ENCODE measurements around the gene MAT1A.
A peak's percentile ranks its signal among the peaks of the same experiment; 100 is the strongest.
"Not testable (repeated sequence)": the region's sequence is repeated elsewhere in the genome, so short reads cannot be mapped to it uniquely, and the experiment has no call there.

MAT1A gene

GRCh38 chr10:80289451-80290287 lies at the start of gene MAT1A:
TSS of gene MAT1A (minus strand) at chr10:80289658. CDS start at chr10:80289423, 235 bp downstream.
- peak; percentile 4 for DNase-seq

DNA sequence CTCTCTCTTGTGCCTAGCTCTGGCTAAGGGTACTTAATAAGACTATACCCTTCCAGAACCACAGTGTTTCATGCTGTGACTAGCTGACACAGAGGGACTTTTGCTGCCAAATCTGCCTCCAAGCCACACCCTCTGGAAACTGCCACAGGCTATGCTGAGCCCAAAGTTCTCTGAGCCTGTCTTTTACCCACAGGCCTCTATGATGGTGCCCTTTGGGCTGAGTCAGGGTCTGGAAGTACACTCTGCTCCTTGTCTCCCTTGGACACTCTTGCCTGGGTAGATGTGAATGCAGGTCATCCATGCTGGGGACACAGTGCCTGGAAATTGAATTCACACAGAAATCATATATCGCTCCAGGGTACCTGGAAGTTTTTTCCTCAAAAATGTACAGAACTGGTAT lies 44.5 kb upstream of the MAT1A start:
- no peak for DNase-seq

DNA sequence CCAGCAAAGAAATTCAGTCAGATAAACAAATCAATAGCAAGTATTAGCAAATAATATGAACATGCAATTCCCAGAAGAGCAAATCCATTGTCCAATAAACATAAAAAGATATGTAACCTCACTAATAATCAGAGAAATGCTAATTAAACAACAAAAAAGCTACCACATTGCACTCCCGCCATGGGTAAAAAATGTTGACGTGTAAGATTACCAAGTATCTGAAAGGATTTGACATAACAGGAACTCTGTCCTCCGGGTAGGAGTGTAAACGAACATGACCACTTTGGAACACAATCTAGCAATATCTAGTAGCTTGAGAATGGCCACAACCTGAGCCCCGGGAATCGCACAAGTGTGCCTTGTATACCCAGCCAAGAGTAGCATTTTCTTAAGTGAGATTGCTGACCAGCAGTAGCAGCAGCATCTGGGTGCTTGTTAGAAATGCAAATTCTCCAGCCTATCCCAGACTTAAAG lies 35.5 kb upstream of the MAT1A start:
- no peak for DNase-seq

DNA sequence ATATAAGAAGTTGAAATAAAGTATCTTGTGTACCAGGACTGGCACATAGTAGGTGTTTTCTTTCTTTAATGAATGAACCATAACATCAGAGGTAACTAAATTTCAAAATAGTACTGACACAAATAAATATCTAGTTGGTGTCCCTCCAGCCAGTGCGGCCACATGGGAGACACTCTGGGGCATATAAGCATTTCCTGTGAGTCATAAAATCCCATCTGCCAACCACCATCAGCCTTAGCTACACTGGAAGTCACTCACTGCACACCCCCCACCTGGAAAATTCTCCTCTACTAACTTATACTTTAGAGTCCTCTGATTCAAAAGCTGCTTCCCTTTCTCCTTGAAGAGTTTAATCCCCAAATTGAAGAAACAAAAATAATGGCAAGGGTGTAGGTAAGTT lies 34.6 kb upstream of the MAT1A start:
- DNase-seq = no peak

- no peak for DNase-seq
These were observed 33.9 kb upstream of the MAT1A start for GRCh38 chr10:80323311-80323710.

DNA sequence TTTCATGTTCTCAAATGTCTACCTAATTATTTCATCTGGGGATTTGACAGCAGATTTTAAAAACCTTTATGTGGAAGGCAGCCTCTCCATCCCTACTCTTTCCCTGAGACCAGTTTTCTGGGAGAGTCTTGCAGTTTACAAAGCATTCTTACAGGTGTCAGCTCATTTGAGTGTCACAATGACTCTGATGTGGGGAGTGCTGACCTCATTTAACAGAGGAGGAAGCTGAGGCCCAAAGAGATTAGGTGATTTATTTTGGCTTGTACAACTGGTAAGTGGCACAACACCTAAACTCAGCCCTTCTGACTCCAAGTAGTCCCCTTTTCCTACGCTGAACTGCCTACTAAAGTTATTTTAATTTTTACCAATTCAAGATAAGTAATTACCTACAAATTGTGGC lies 33.3 kb upstream of the MAT1A start:
- no peak for DNase-seq

DNA sequence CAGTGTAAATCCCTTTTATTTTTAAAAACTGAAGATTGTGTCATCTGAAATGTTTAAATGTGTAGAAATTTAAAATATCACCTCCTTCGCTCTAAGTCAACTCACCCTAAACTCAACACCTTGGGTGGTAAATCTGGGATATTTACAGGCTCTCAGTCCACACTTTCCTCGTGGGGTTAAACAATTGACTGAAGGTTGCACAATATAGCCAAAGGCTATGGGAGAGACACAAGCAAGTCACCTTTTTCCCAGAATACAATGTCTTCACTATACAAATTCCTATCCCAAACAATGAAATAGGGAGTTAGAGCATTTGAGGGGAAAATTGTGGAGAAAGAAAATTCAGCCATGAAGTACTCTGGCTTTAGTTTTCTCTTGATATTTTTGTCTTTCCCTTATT lies 32.7 kb upstream of the MAT1A start:
- DNase-seq = no peak

DNA sequence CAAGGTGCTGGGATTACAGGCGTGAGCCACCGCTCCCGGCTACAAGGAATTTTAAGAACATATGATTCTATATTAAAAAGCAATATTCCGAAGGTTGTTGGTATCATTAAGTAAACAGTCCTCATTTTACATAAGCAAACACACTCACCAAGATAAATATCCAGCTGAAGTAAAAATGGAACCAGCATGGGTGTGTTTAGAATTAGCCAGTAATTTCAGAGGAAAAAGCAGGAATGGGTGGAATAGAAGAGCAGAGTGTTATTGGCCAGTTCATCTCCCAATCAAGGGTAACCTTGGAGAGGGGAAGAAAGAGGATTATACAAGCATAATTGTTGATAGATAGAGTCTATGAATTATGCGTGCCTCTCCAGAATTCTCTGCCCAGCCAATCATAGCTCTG lies 31.7 kb upstream of the MAT1A start:
- no peak for DNase-seq

- DNase-seq = no peak
These were observed 30.9 kb upstream of the MAT1A start for GRCh38 chr10:80320377-80320776.

GRCh38 chr10:80319725-80320290 lies 30.4 kb upstream of the MAT1A start:
- DNase-seq = no peak

DNA sequence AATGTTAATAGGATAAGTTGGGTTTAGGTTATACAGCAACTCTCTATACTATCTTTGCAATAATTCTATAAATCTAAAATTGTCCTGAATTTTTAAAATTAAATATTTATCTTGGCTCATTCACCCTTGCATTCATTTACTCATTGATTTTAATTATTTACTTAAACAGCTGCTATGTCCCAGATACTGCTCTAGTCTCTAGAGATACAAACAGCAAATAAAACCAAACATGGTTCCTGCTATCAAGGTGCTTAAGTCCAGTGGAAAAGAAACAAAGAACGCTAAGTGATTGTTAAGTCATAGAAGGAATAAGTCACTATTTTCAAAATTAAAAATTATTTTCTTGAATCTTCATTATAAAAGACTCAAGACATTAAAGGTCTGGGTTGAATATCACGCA lies 29.9 kb upstream of the MAT1A start:
- DNase-seq = no peak

DNA sequence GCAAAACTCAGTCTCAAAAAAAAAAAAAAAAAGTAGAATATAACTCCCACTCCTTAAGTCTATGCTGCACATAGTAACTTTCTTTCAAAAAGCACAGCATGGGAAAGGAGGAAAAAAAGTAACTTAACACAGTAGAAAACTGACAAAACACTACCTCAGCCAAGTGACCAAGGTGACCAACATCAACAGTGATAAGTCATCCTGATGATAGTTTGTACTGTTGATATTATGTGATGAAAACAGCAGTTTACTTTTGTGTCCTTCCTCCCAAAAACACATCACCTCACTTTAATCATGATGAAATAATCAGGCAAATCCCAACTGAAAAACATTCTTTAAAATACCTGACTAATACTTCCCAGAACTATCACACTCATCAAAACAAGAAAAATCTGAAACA lies 29.3 kb upstream of the MAT1A start:
- no peak for DNase-seq

- no peak for DNase-seq
These were observed 25.9 kb upstream of the MAT1A start for GRCh38 chr10:80315391-80315790.

- no peak for DNase-seq
These were observed 24.1 kb upstream of the MAT1A start for GRCh38 chr10:80313523-80313922.

GRCh38 chr10:80305989-80306388 lies 16.5 kb upstream of the MAT1A start:
- not testable (repeated sequence) for DNase-seq

DNA sequence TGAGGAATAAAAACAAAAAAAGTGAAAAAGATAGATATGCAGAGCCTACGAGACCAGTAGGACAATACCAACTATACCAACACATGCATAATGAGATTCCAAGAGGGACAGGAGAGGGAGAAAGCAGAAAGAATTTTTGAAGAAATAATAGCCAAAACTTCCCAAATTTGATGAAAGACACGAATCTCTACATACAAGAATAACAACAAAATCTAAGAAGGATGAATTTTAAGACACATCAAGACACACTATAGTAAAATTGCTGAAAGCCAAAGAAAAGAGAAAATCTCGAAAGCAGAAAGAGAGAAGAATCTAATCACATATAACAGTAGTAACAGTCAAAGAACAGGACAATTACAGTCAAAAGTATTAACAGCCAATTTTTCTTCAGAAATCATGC lies 7.5 kb upstream of the MAT1A start:
- no peak for DNase-seq

- DNase-seq = no peak
These were observed 3.3 kb upstream of the MAT1A start for GRCh38 chr10:80292607-80293239.

DNA sequence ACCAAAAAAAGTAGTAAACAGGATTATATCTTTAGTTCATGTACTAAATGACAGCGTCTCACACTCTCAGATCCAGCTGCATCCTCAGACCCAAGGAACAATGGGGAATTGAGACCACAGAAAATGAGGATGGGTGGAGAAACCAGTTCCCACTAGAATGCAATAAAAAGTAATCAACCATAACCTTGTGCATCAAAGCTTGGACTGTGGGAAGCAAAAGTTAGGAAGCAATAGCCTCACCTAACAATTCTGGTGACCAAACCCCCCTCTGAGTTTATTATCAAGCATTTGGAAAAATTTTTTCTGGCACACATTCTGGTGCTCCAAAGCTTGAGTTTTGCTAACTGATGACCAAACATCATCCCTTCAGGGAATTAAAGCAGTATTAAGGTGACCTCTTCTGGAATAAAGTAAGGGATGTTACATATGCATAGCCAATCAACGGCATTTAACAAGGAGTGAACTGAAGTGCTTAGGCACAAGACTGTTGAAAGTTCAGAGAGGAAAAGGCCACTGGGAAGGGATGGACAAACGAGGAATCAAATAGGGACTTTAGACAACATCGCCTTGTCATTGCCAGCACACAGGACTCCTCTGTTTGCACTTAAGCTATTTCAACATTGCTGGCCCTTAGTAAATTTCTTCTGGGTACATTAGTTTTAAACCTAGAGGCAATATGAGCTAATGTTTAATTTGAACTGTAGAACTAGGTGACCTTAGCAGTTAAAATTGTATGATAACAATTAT lies 1.2 kb upstream of the MAT1A start:
- no peak for DNase-seq

DNA sequence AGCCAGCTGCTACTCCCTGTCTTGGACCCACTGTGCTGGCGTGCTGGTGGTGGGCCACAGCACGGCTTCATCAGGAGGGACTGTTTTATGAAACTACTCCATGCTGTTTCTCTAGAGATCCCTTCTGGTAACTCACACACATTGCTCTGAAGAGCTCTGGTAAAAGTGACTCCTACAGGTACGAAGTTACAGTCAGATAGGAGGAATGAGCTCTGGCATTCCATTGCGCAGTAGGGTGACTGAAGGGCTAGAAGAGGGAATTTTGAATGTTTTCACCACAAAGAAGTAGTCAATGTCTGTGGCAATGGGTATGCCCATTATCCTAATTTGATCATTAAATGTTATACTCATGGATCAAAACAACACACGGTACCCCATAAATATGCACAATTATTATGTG lies 609 bp downstream of the MAT1A start:
- no peak for DNase-seq

DNA sequence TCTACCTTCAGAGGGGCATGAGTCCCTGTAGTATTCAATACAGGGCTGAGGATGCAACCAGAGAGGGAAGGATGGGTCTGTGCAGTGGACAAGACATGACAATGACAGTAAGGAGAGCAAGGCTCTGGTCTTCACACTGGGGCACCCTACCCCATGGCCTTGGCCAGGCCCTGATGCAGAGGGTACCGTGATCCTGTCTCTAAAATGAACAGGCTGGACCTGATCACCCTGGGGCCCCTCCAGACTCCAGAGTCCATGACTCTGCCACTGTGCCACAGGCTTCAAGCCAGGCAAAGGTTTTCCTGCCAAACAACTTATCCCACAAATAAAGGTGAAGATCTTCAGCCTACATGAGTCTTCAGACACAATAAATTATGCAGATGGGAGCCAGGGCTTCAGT lies 4.9 kb downstream of the MAT1A start:
- DNase-seq = no peak

DNA sequence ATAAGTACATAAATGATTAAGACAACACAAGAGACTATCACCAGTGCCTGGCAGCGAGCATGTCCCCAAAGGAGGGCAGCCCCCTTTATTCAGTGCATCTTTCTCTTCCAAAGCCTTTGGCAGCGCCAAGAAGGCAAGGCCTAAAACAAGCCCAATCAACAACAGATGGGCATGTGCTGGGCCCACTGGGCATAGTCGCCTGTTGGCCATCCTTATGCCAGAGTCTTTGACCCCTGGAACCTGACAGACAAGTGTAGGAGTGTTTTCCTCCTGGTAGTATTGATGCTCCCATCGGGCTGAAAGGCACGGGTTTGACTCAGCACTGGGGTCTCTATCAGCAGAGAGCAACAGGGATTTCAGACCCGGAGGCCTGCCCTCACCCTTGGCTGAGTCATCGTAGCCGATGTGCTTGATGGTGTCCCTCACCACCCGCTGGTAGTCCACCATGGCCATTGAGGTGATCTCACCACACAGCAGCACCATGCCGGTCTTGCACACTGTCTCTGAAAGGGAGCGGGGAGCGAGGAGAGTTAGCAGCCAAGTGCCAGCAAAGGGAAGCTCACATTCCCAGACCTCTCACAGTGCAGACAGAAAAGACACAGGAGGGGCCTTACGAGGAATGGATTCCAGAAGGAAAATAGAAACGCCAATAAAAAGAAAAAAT lies 5.8 kb downstream of the MAT1A start:
- DNase-seq = no peak

GRCh38 chr10:80283119-80283518 lies 6.3 kb downstream of the MAT1A start:
- DNase-seq = no peak

Measured in NCI-H2227 treated with DMSO at 0.1 percent for 48 hours (cell line).